GM23248 (cell line): ENCODE data around the gene ANKRD16. TPM values are rescaled to one million over a fixed set of nuclear protein-coding genes. Genes with fewer than 3 reads are reported as not detected.
"Not testable (repeated sequence)": the region's sequence is repeated elsewhere in the genome, so short reads cannot be mapped to it uniquely, and the experiment has no call there.

Source experiments
- DNase-seq: peaks from one replicate; pipeline ENCODE4 v3.0.0-alpha.2; 2015
- H2AFZ ChIP-seq: fragments of 200-600 bp; sonication (generic); 2 replicates; pipeline ENCODE4 v1.6.1; 2016; ENCODE audit warnings: antibody characterized with exemption
- H3F3A ChIP-seq: fragments of 200-600 bp; sonication (generic); 2 replicates; pipeline ENCODE4 v1.6.1; 2016; ENCODE audit warnings: mild to moderate bottlenecking, antibody characterized with exemption, mixed run types; ENCODE audit not compliant: insufficient read depth
- H3K27ac ChIP-seq: fragments of 200-600 bp; sonication (generic); 2 replicates; pipeline ENCODE4 v1.5.1; 2016; ENCODE audit warnings: mild to moderate bottlenecking
- H3K27me3 ChIP-seq: fragments of 200-600 bp; sonication (generic); replicated peaks from 2 replicates; pipeline ENCODE4 v1.6.1; 2016; ENCODE audit warnings: mild to moderate bottlenecking; ENCODE audit not compliant: insufficient read depth
- H3K36me3 ChIP-seq: fragments of 200-600 bp; sonication (generic); 2 replicates; pipeline ENCODE4 v1.6.1; 2016; ENCODE audit warnings: low read depth, mild to moderate bottlenecking
- H3K4me1 ChIP-seq: fragments of 200-600 bp; sonication (generic); 2 replicates; pipeline ENCODE4 v1.6.1; 2016; ENCODE audit warnings: mild to moderate bottlenecking; ENCODE audit not compliant: insufficient read depth
- H3K4me2 ChIP-seq: fragments of 200-600 bp; sonication (generic); one replicate; pipeline ENCODE4 v1.6.1; 2016; ENCODE audit warnings: mild to moderate bottlenecking; ENCODE audit not compliant: unreplicated experiment
- H3K4me3 ChIP-seq: fragments of 200-600 bp; sonication (generic); 2 replicates; pipeline ENCODE4 v1.5.1; 2016; ENCODE audit warnings: mild to moderate bottlenecking
- H3K79me2 ChIP-seq: fragments of 200-600 bp; sonication (generic); 2 replicates; pipeline ENCODE4 v1.6.1; 2016; ENCODE audit warnings: mild to moderate bottlenecking; ENCODE audit not compliant: insufficient read depth
- H3K9ac ChIP-seq: fragments of 200-600 bp; sonication (generic); 2 replicates; pipeline ENCODE4 v1.6.1; 2016; ENCODE audit warnings: mild to moderate bottlenecking
- H3K9me2 ChIP-seq: fragments of 200-600 bp; sonication (generic); 2 replicates; pipeline ENCODE4 v1.6.1; 2016; ENCODE audit warnings: mixed run types, mild to moderate bottlenecking, moderate library complexity; ENCODE audit not compliant: insufficient read depth
- H3K9me3 ChIP-seq: fragments of 200-600 bp; sonication (generic); one replicate; pipeline ENCODE4 v1.6.1; 2017; ENCODE audit warnings: low read depth
- H4K20me1 ChIP-seq: fragments of 200-600 bp; sonication (generic); 2 replicates; pipeline ENCODE4 v1.6.0; 2016; ENCODE audit not compliant: insufficient read depth
- EZH2 ChIP-seq: fragments of 200-600 bp; sonication (generic); IDR thresholded peaks from 2 replicates; pipeline ENCODE4 v1.6.1; 2018; ENCODE audit warnings: antibody characterized with exemption, mild to moderate bottlenecking; ENCODE audit not compliant: insufficient read depth, poor library complexity, severe bottlenecking
- EZH2phosphoT487 ChIP-seq: fragments of 200-600 bp; sonication (generic); IDR thresholded peaks from 2 replicates; pipeline ENCODE4 v1.6.1; 2018; ENCODE audit warnings: antibody characterized with exemption, moderate library complexity, mild to moderate bottlenecking, low read depth; ENCODE audit not compliant: insufficient read depth
- WGBS, 2 experiments: methylation state at CpG; one replicate each; pipeline ENCODE4 v1.1.6; 2015 to 2017; ENCODE audit warnings: low lambda C conversion rate in 2 of 2, low coverage in 1 of 2; ENCODE audit errors: missing lambda C conversion rate in 2 of 2; 5-methylcytosine and 5-hydroxymethylcytosine counted together
- in situ Hi-C: fragments of 300-500 bp; cut with MboI; formaldehyde crosslinking; loops from 2 replicates; pipeline ENCODE4 v1.15.0; 2020
- polyA plus RNA-seq: library from polyadenylated mRNA; unstranded; fragments of >200 nt; fragmentation: Nextera tagmentation; extraction: Ambion mirVana; gene quantifications from 2 replicates; pipeline ENCODE4 v1.2.1, GENCODE V29; 2016
- total RNA-seq: library from RNA; depleted of rRNA; stranded (reverse); fragments of >200 nt; shearing (Covaris generic); gene quantifications from 2 replicates; pipeline ENCODE4 v1.2.3, GENCODE V29; 2014

Gene ANKRD16
- total and polyA plus RNA-seq, 2 experiments from 2014 or later, result 2.7 to 5.4 TPM

- H3F3A ChIP-seq, DNase-seq, H3K4me2 ChIP-seq, H2AFZ ChIP-seq, H3K27ac ChIP-seq, H3K36me3 ChIP-seq, H3K9ac ChIP-seq, H3K9me3 ChIP-seq, H3K27me3 ChIP-seq, H3K9me2 ChIP-seq, H3K4me3 ChIP-seq, in situ Hi-C loops, H4K20me1 ChIP-seq, H3K4me1 ChIP-seq, H3K79me2 ChIP-seq: not testable (repeated sequence)
- 72 to 76% methylated on average over 5 of the region's 5 CpGs for WGBS, 2 experiments
Measured at GRCh38 chr10:5866451-5867081, 23.1 kb downstream of the ANKRD16 start.

- H3F3A ChIP-seq, DNase-seq, H3K36me3 ChIP-seq, in situ Hi-C loops, H3K9me3 ChIP-seq, H3K79me2 ChIP-seq, H3K9me2 ChIP-seq, H4K20me1 ChIP-seq, H3K4me3 ChIP-seq, H2AFZ ChIP-seq, H3K9ac ChIP-seq, H3K4me2 ChIP-seq, H3K27ac ChIP-seq, H3K27me3 ChIP-seq: not testable (repeated sequence)
- peaks cover 10% of the 10 kb centered on the region for H3K4me1 ChIP-seq
- 90 to 95% methylated on average over 9 of the region's 9 CpGs for WGBS, 2 experiments
Measured at GRCh38 chr10:5862981-5863685, 26.6 kb downstream of the ANKRD16 start.

DNA sequence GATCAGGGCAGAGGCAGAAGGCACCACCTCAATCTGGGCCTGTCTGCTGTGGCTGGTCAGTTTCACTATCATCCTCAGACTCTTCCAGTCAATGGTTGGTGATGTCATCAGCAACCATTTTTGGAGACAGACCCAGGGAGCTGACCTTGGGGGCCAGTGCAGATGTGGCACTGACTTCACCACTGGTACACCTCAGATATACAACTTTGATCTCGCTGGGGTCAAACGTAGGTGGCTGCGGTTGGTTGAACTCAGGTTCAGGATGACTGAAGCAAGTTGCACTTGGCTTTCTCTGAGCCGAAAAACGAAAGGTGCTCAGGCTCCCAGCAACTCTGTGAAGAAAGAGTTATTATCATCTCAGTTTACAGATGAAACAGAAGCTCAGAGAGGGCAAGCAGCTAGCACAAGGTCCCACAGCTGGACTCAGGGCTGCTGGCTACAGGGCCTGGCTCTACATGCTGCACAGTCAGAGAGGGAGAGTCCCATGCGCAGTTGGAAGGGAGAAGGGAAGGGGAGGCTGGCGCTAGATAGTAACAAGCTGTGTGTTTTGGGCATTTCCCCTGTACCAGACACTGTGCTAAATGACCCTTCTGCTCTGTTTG lies 27.2 kb downstream of the ANKRD16 start:
- 96 to 98% methylated on average over 7 of the region's 7 CpGs for WGBS, 2 experiments

DNA sequence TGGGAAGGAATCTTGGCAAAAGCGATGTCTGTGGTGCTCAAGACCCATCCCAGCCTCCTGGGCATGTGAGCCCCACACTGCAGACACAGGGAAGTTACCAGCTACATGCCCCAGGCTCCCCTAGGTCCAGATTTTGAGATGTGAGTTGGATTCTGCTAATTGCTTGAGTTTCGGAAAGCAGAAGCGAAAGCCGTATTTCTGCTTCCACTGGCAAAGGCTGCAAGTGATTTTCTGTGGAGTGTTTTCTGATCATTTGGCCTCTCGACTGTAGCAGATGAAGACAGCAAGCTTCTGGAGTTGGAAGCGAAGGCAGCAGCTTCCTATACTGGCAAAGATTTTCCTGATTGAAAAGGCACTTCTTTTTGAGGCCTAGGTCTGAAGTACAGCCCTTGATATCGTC lies 29.6 kb downstream of the ANKRD16 start:
- in situ Hi-C loops, result no loop called here
- Histone ChIP-seq H3F3A (peaks cover 4% of the 10 kb centered on the region; the same call in 1 of the 2 replicates), H3K27ac (no peak overlapping the region), H3K27me3 (no peaks in the 10 kb centered on the region), H3K4me2 (no peak overlapping the region), H3K4me3 (no peak overlapping the region), H3K9me2 (no peaks in the 10 kb centered on the region), H3K79me2 (no peaks in the 10 kb centered on the region), H2AFZ (no peak overlapping the region), H3K9ac (no peak overlapping the region), H4K20me1 (no peaks in the 10 kb centered on the region), H3K36me3 (no peaks in the 10 kb centered on the region), H3K4me1 (peaks cover 10% of the 10 kb centered on the region), H3K9me3 (no peaks in the 10 kb centered on the region)
- WGBS, 2 experiments, result 57 to 59% methylated on average over 7 of the region's 7 CpGs
- DNase-seq, result no peak
- TF ChIP-seq EZH2phosphoT487, result no peak
- no peak for TF ChIP-seq EZH2

More for the DNA sequence above, 27.2 kb downstream of the ANKRD16 start:
- peaks cover 4% of the 10 kb centered on the region; the same call in 1 of the 2 replicates for H3F3A ChIP-seq
- peaks cover 10% of the 10 kb centered on the region for H3K4me1 ChIP-seq
- H3K9ac ChIP-seq, result no peak overlapping the region
- no peaks in the 10 kb centered on the region for H3K9me3 ChIP-seq
- H4K20me1 ChIP-seq, result no peaks in the 10 kb centered on the region
- no peak overlapping the region for H3K4me2 ChIP-seq
- H3K36me3 ChIP-seq, result no peaks in the 10 kb centered on the region
- no peaks in the 10 kb centered on the region for H3K27me3 ChIP-seq
- in situ Hi-C loops, result no loop called here
- no peak overlapping the region for H3K4me3 ChIP-seq
- H3K79me2 ChIP-seq, result no peaks in the 10 kb centered on the region
- H2AFZ ChIP-seq, result no peak overlapping the region
- H3K9me2 ChIP-seq, result no peaks in the 10 kb centered on the region
- H3K27ac ChIP-seq, result no peak overlapping the region
- no peak for DNase-seq
- TF ChIP-seq EZH2phosphoT487 (no peak), EZH2 (no peak)
